Liver (tissue), 9 donors: ENCODE data around the gene ZNF334. TPM values are rescaled to one million over a fixed set of nuclear protein-coding genes. Genes with fewer than 3 reads are reported as not detected.

Source experiments
- DNase-seq: peaks from one replicate; pipeline ENCODE4 v3.0.0-alpha.2; 2017; ENCODE audit warnings: low spot score
- H3K27ac ChIP-seq, 2 donors: one replicate each; pipeline ENCODE4 v1.7.0; 2013; ENCODE audit warnings: inconsistent platforms in 2 of 2, low read length in 2 of 2, control low read depth in 1 of 2, low read depth in 1 of 2, mild to moderate bottlenecking in 1 of 2
- H3K27me3 ChIP-seq, 4 donors: one replicate each; pipeline versions ENCODE4 v1.6.1 to v1.7.0; 2013; ENCODE audit warnings: low read length in 3 of 4, inconsistent platforms in 1 of 4, mild to moderate bottlenecking in 1 of 4, moderate library complexity in 1 of 4; ENCODE audit not compliant: control insufficient read depth in 4 of 4, insufficient read depth in 4 of 4
- H3K36me3 ChIP-seq, 4 donors: one replicate each; pipeline versions ENCODE4 v1.6.1 to v1.7.0; 2013; ENCODE audit warnings: low read length in 3 of 4, mild to moderate bottlenecking in 3 of 4, low read depth in 1 of 4, moderate library complexity in 1 of 4; ENCODE audit not compliant: control insufficient read depth in 4 of 4, insufficient read depth in 3 of 4
- H3K4me1 ChIP-seq, 4 donors: one replicate each; pipeline versions ENCODE4 v1.6.1 to v1.7.0; 2013; ENCODE audit warnings: low read length in 3 of 4, mild to moderate bottlenecking in 3 of 4, moderate library complexity in 1 of 4; ENCODE audit not compliant: control insufficient read depth in 4 of 4, insufficient read depth in 4 of 4
- H3K4me3 ChIP-seq, 3 donors: one replicate each; pipeline versions ENCODE4 v1.6.1 to v1.7.0; 2013; ENCODE audit warnings: low read length in 3 of 3, control low read depth in 1 of 3, low read depth in 1 of 3, mild to moderate bottlenecking in 1 of 3
- H3K9ac ChIP-seq, 2 donors: one replicate each; pipeline ENCODE4 v1.7.0; 2013; ENCODE audit warnings: low read length in 2 of 2, mild to moderate bottlenecking in 2 of 2, moderate library complexity in 2 of 2, control low read depth in 1 of 2, low read depth in 1 of 2
- H3K9me3 ChIP-seq, 4 donors: one replicate each; pipeline versions ENCODE4 v1.6.1 to v1.7.0; 2013; ENCODE audit warnings: low read length in 3 of 4; ENCODE audit not compliant: control insufficient read depth in 4 of 4
- FOXA1 ChIP-seq: IDR thresholded peaks from 2 replicates; pipeline ENCODE4 v1.6.1; 2016; ENCODE audit warnings: antibody characterized with exemption
- FOXA2 ChIP-seq: IDR thresholded peaks from 2 replicates; pipeline ENCODE4 v1.6.1; 2016; ENCODE audit warnings: antibody characterized with exemption
- GABPA ChIP-seq, 2 donors: IDR thresholded peaks in 1 of 2; conservative IDR thresholded peaks in 1 of 2; 2 replicates each; pipeline ENCODE4 v1.6.1; 2016; ENCODE audit warnings: antibody characterized with exemption in 2 of 2, mild to moderate bottlenecking in 1 of 2, moderate library complexity in 1 of 2
- HNF4A ChIP-seq, 2 donors: conservative IDR thresholded peaks; 2 replicates each; pipeline ENCODE4 v1.6.1; 2016; ENCODE audit warnings: antibody characterized with exemption in 2 of 2, mild to moderate bottlenecking in 2 of 2
- HNF4G ChIP-seq: IDR thresholded peaks from 2 replicates; pipeline ENCODE4 v1.6.1; 2016; ENCODE audit warnings: antibody characterized with exemption
- JUND ChIP-seq, 2 donors: IDR thresholded peaks; 2 replicates each; pipeline ENCODE4 v1.6.1; 2016; ENCODE audit warnings: antibody characterized with exemption in 2 of 2
- MAX ChIP-seq: IDR thresholded peaks from 2 replicates; pipeline ENCODE4 v1.6.1; 2016; ENCODE audit warnings: antibody characterized with exemption
- NR2F2 ChIP-seq: IDR thresholded peaks from 2 replicates; pipeline ENCODE4 v1.6.1; 2016; ENCODE audit warnings: antibody characterized with exemption
- RAD21 ChIP-seq, 2 donors: IDR thresholded peaks; 2 replicates each; pipeline ENCODE4 v1.6.1; 2016; ENCODE audit warnings: antibody characterized with exemption in 2 of 2, mild to moderate bottlenecking in 2 of 2
- REST ChIP-seq: IDR thresholded peaks from 2 replicates; pipeline ENCODE4 v1.6.1; 2016; ENCODE audit warnings: antibody characterized with exemption, mild to moderate bottlenecking
- RXRA ChIP-seq, 2 donors: IDR thresholded peaks; 2 replicates each; pipeline ENCODE4 v1.6.1; 2017 to 2018; ENCODE audit warnings: antibody characterized with exemption in 2 of 2, mild to moderate bottlenecking in 1 of 2
- SP1 ChIP-seq: IDR thresholded peaks from 2 replicates; pipeline ENCODE4 v1.6.1; 2018; ENCODE audit warnings: antibody characterized with exemption, mild to moderate bottlenecking
- TAF1 ChIP-seq: conservative IDR thresholded peaks from 2 replicates; pipeline ENCODE4 v1.6.1; 2016; ENCODE audit warnings: antibody characterized with exemption, mild to moderate bottlenecking
- YY1 ChIP-seq: IDR thresholded peaks from 2 replicates; pipeline ENCODE4 v1.6.1; 2016; ENCODE audit warnings: antibody characterized with exemption, mild to moderate bottlenecking
- WGBS: extraction: QIAGEN DNeasy Blood & Tissue Kit; methylation state at CpG from one replicate; pipeline ENCODE4 v1.1.7; 2013; 5-methylcytosine and 5-hydroxymethylcytosine counted together
- polyA plus RNA-seq, 2 donors: library from polyadenylated mRNA; stranded (reverse) in 1 of 2; unstranded in 1 of 2; fragments of 200-250 nt in 1 of 2; fragments of >200 nt in 1 of 2; fragmentation: Nextera tagmentation in 1 of 2; extraction: Ambion mirVana in 1 of 2; gene quantifications; one replicate each; pipeline versions ENCODE4 v1.2.1 to v1.2.3, GENCODE V29; 2013 to 2015
- total RNA-seq, 2 donors: library from RNA; depleted of rRNA; stranded (reverse); fragments of >200 nt; gene quantifications; one replicate each; pipeline ENCODE4 v1.2.3, GENCODE V29; 2014
- TF ChIP-seq, protein P1 (sequence below): IDR thresholded peaks from 2 replicates; pipeline ENCODE4 v1.6.1; 2016; ENCODE audit warnings: antibody characterized with exemption
- TF ChIP-seq, protein P2 (sequence below): fragments of 150-350 bp; IDR thresholded peaks from 2 replicates; pipeline ENCODE4 v1.5.1; 2017; ENCODE audit warnings: improper control_type of control experiment, low read depth, low read length; ENCODE audit not compliant: missing input control
- donor health status: healthy.
- donor health status: healthy.
- donor health status: healthy.
- donor health status: healthy.
- donor health status: healthy.

The ZNF334 gene
- total and polyA plus RNA-seq, 4 donors: 0.65 to 3.3 (median 1.2) TPM

- no peak overlapping the region for H3K4me3 ChIP-seq
- WGBS: 86% methylated on average over 3 of the region's 3 CpGs
- no peak overlapping the region for H3K27ac ChIP-seq
- TF ChIP-seq, protein P1, sequence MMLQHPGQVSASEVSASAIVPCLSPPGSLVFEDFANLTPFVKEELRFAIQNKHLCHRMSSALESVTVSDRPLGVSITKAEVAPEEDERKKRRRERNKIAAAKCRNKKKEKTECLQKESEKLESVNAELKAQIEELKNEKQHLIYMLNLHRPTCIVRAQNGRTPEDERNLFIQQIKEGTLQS: no peak
- TF ChIP-seq TAF1 (no peak), FOXA2 (no peak), NR2F2 (no peak), SP1 (no peak), HNF4G (no peak), HNF4A (conservative IDR thresholded peaks at IDR 0.05) (no peak), FOXA1 (no peak), REST (no peak), RXRA (IDR thresholded peaks at IDR 0.05) (no peak), YY1 (no peak), GABPA (IDR thresholded peaks at IDR 0.05 in 1 of 2, conservative IDR thresholded peaks at IDR 0.05 in 1 of 2) (no peak)
- TF ChIP-seq, protein P2, sequence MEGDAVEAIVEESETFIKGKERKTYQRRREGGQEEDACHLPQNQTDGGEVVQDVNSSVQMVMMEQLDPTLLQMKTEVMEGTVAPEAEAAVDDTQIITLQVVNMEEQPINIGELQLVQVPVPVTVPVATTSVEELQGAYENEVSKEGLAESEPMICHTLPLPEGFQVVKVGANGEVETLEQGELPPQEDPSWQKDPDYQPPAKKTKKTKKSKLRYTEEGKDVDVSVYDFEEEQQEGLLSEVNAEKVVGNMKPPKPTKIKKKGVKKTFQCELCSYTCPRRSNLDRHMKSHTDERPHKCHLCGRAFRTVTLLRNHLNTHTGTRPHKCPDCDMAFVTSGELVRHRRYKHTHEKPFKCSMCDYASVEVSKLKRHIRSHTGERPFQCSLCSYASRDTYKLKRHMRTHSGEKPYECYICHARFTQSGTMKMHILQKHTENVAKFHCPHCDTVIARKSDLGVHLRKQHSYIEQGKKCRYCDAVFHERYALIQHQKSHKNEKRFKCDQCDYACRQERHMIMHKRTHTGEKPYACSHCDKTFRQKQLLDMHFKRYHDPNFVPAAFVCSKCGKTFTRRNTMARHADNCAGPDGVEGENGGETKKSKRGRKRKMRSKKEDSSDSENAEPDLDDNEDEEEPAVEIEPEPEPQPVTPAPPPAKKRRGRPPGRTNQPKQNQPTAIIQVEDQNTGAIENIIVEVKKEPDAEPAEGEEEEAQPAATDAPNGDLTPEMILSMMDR: no peak
- no peak for DNase-seq
- no peaks in the 10 kb centered on the region for H3K36me3 ChIP-seq
- H3K9me3 ChIP-seq: peaks cover 0 to 3% (median under 1%) of the 10 kb centered on the region in 4 donors
- no peak overlapping the region for H3K9ac ChIP-seq
- H3K4me1 ChIP-seq: no peaks in the 10 kb centered on the region
- peaks cover 0 to 3% (median 0%) of the 10 kb centered on the region in 4 donors for H3K27me3 ChIP-seq
These were observed 24.9 kb downstream of the ZNF334 start for GRCh38 chr20:46488451-46488850.

DNA sequence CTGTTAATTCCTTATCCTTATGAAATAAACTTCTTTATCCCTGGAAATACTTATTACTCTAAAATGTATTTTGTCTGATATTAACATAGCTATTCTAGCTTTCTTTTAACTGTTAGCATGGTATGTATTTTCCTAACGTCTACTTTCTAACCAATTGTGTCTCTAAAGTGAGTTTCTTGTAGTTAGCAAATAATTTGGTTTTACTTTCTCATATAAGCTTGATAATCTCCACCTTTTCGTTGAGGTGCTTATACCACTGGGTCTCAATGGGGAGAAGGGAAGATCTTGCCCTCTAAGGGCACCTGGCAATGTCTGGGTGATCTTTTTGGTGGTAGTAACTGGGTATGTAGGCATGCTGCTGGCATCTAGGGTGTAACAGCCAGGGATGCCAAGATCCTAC is 25.7 kb downstream of the ZNF334 start:
- DNase-seq: no peak
- Histone ChIP-seq H3K27ac (no peak overlapping the region), H3K27me3 (peaks cover 0 to 3% (median under 1%) of the 10 kb centered on the region in 4 donors), H3K4me3 (no peak overlapping the region), H3K36me3 (no peaks in the 10 kb centered on the region), H3K9me3 (peaks cover 0 to 3% (median under 1%) of the 10 kb centered on the region in 4 donors), H3K9ac (no peak overlapping the region), H3K4me1 (no peaks in the 10 kb centered on the region)
- 64% methylated on average over 2 of the region's 2 CpGs for WGBS
- TF ChIP-seq MAX: no peak
- no peak for TF ChIP-seq REST
- no peak for TF ChIP-seq JUND (IDR thresholded peaks at IDR 0.05)
- TF ChIP-seq RAD21 (IDR thresholded peaks at IDR 0.05): no peak
- TF ChIP-seq YY1: no peak
